Measurements from ENCODE around the gene OR51I1.

The OR51I1 gene

DNA sequence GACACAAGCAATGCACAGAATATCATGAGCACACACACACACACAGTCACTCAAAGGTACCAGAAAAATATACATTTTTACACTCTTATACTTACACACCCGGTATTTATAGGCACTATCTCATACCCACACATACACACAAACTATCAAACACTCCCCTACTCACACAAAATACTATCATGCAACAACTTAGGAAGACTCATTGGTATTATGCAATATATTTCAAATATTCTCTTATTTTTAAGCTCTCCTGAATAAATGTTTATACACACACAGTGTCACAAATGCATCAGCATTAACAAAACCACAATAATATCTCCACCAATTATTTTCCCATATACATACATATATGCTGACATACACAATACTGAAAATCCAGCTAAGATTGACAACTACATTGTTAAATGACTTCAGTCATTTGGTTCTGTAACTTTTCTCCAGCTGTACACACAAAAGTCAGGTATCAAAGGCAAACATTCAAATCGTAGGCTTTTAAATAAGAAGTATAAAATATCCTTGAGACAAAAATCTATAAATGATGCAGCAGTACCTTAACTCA, 2.6 kb upstream of the OR51I1 start:
- Histone ChIP-seq H3K4me2 (ENCODE audit: low read depth, low read length) (no peak overlapping the region), H4K20me1 (ENCODE audit: insufficient read depth, low read length) (no peaks in the 10 kb centered on the region), H3K9me3 (replicated peaks; ENCODE audit: insufficient read depth, low read length) (no peaks in the 10 kb centered on the region), H3K36me3 (replicated peaks; ENCODE audit: insufficient read depth, low read length) (no peaks in the 10 kb centered on the region), H3K4me1 (ENCODE audit: low read length) (no peaks in the 10 kb centered on the region), H3K4me3 (ENCODE audit: low read length) (no peak overlapping the region), H3K27me3 (replicated peaks; ENCODE audit: insufficient read depth, low read length) (no peaks in the 10 kb centered on the region), H3F3A (ENCODE audit: insufficient read depth, low read length) (no peaks in the 10 kb centered on the region), H3K79me2 (ENCODE audit: low read length) (no peaks in the 10 kb centered on the region), H3K9me2 (replicated peaks; ENCODE audit: insufficient read depth, low read length) (no peaks in the 10 kb centered on the region), H2AFZ (ENCODE audit: low read length) (no peak overlapping the region), H3K9ac (ENCODE audit: low read length) (no peak overlapping the region), H3K27ac (ENCODE audit: low read length) (no peak overlapping the region)
- TF ChIP-seq EZH2phosphoT487 (IDR thresholded peaks at IDR 0.05; ENCODE audit: low read length) = no peak
- TF ChIP-seq EZH2 (optimal IDR thresholded peaks at IDR 0.05; ENCODE audit: low read depth, low read length) = no peak
- no peak for TF ChIP-seq CTCF (IDR thresholded peaks at IDR 0.05; ENCODE audit: low read length)
- DNase-seq = no peak

DNA sequence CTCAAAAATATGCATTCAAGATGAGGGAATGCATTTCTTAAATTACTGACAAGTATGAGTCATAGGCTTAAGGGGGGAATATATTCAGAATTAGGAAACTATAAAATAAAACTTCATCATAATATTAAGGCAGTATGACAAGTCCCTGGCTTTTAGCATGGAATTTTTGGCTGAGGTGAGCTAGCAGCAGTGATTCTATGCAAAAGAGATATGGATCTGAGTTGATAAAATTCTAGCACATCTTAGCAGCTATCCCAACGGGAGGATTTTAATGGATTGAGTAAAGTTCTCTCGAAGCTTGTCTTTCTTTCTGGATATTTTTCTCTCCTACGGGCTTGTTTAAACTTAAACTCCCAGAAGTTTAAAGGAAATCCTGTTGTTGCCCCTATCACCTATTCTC, 18.2 kb downstream of the OR51I1 start:
- H3K4me1 ChIP-seq (ENCODE audit: low read length) = no peaks in the 10 kb centered on the region
- H3K79me2 ChIP-seq (ENCODE audit: low read length) = no peaks in the 10 kb centered on the region

DNA sequence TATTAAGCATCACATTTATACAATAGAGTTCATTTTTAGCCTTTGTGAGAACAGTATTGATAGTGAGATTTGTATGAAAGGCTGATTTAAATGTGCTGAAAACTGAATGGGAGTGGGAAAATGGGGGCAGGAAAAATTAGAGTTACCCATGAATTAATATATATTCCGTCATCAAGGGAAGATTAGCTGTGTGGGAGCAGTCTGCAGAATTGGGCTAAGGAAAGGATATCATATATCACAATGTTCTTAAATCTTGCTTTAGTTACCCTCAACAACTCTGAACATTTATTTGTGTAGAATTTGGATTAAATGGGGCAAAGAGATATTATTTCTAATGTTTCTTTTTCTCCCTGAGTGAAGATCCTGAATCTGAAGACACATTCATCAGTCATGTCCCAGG, 19.5 kb downstream of the OR51I1 start, which contains the start of gene OR51Q1:
OR51Q1 (plus strand) TSS at position 301 of the 400 bp plus-strand sequence; CDS start at position 391, 90 bp downstream.
- H3K27ac ChIP-seq (ENCODE audit: low read length) = no peak within 1 kb of the TSS
- no peaks in the 10 kb centered on the region for H3K9me2 ChIP-seq (replicated peaks; ENCODE audit: insufficient read depth, low read length)
- no peaks in the 10 kb centered on the region for H3K36me3 ChIP-seq (replicated peaks; ENCODE audit: insufficient read depth, low read length)
- H3F3A ChIP-seq (ENCODE audit: insufficient read depth, low read length) = no peaks in the 10 kb centered on the region
- no peak within 1 kb of the TSS for H3K4me2 ChIP-seq (ENCODE audit: low read depth, low read length)
- no peak within 1 kb of the TSS for H3K4me3 ChIP-seq (ENCODE audit: low read length)
- DNase-seq = no peak
- H4K20me1 ChIP-seq (ENCODE audit: insufficient read depth, low read length) = no peaks in the 10 kb centered on the region
- no peak within 1 kb of the TSS for H3K9ac ChIP-seq (ENCODE audit: low read length)
- H3K4me1 ChIP-seq (ENCODE audit: low read length) = no peaks in the 10 kb centered on the region
- no peaks in the 10 kb centered on the region for H3K79me2 ChIP-seq (ENCODE audit: low read length)
- TF ChIP-seq EZH2 (optimal IDR thresholded peaks at IDR 0.05; ENCODE audit: low read depth, low read length) = no peak
- no peak for TF ChIP-seq CTCF (IDR thresholded peaks at IDR 0.05; ENCODE audit: low read length)
- H3K27me3 ChIP-seq (replicated peaks; ENCODE audit: insufficient read depth, low read length) = no peaks in the 10 kb centered on the region
- no peak within 1 kb of the TSS for H2AFZ ChIP-seq (ENCODE audit: low read length)
- H3K9me3 ChIP-seq (replicated peaks; ENCODE audit: insufficient read depth, low read length) = no peaks in the 10 kb centered on the region

More for the DNA sequence above, 18.2 kb downstream of the OR51I1 start:
- Histone ChIP-seq H2AFZ (ENCODE audit: low read length) (no peak overlapping the region), H3K9ac (ENCODE audit: low read length) (no peak overlapping the region), H3K4me2 (ENCODE audit: low read depth, low read length) (no peak overlapping the region), H3F3A (ENCODE audit: insufficient read depth, low read length) (no peaks in the 10 kb centered on the region), H3K36me3 (replicated peaks; ENCODE audit: insufficient read depth, low read length) (no peaks in the 10 kb centered on the region), H3K27me3 (replicated peaks; ENCODE audit: insufficient read depth, low read length) (no peaks in the 10 kb centered on the region), H3K9me2 (replicated peaks; ENCODE audit: insufficient read depth, low read length) (no peaks in the 10 kb centered on the region), H3K4me3 (ENCODE audit: low read length) (no peak overlapping the region), H3K27ac (ENCODE audit: low read length) (no peak overlapping the region), H4K20me1 (ENCODE audit: insufficient read depth, low read length) (no peaks in the 10 kb centered on the region), H3K9me3 (replicated peaks; ENCODE audit: insufficient read depth, low read length) (no peaks in the 10 kb centered on the region)
- DNase-seq = no peak
- no peak for TF ChIP-seq CTCF (IDR thresholded peaks at IDR 0.05; ENCODE audit: low read length)
- TF ChIP-seq EZH2 (optimal IDR thresholded peaks at IDR 0.05; ENCODE audit: low read depth, low read length) = no peak
- TF ChIP-seq EZH2phosphoT487 (IDR thresholded peaks at IDR 0.05; ENCODE audit: low read length) = no peak

Measured in MM.1S (cell line).